Measurements from ENCODE around the gene IQSEC1. TPM values are rescaled to one million over a fixed set of nuclear protein-coding genes. Genes with fewer than 3 reads are reported as not detected.

IQSEC1 gene
- total RNA-seq, 1 donor from 2014 or later, result 37.2 TPM

DNA sequence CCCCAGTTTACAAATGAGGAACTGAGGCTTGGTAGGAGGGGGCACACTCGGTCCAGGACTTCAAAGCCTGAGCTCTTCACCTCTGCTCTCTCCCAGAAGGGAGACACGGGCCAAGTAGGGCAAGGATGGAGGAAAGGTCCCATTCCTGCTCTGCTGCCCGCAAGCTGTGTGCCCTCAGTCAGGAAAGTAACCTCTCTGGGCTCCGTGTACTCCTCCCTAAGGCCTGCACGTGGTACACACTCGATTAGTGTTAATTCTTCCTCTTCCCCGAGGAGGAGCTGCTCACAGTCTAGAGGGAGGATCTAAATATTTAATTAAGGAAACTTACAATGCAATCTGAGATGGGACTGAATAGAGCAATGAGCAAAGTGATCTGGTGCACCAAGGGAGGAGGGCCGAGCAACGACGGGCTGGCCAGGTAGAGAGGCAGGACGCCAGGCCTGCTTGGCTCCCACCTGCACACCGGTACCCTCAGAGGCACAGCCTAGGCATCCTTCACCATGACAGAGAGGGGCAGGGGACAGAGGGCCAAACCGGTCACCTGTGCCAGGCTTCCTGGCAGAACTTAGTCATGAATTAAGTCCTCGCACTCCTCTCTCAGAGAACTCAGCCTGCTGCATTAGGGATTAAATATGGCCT lies 47.2 kb upstream of the IQSEC1 start:
- Mint-ChIP-seq H3K4me1 (ENCODE audit: low read depth) (no peaks in the 10 kb centered on the region), H3K27me3 (ENCODE audit: low read depth) (peaks cover 58% of the 10 kb centered on the region), H3K9me3 (ENCODE audit: low read depth) (no peaks in the 10 kb centered on the region), H3K4me3 (ENCODE audit: unreplicated experiment) (no peak overlapping the region), H3K27ac (ENCODE audit: unreplicated experiment) (no peak overlapping the region), H3K36me3 (ENCODE audit: low read depth) (no peaks in the 10 kb centered on the region)
- DNase-seq (ENCODE audit: low spot score), result peak; percentile 50
- TF ChIP-seq CTCF (IDR thresholded peaks at IDR 0.05), result no peak

GRCh38 chr3:13119471-13120220 lies 46.4 kb upstream of the IQSEC1 start:
- H3K4me1 Mint-ChIP-seq (ENCODE audit: low read depth), result no peaks in the 10 kb centered on the region

DNA sequence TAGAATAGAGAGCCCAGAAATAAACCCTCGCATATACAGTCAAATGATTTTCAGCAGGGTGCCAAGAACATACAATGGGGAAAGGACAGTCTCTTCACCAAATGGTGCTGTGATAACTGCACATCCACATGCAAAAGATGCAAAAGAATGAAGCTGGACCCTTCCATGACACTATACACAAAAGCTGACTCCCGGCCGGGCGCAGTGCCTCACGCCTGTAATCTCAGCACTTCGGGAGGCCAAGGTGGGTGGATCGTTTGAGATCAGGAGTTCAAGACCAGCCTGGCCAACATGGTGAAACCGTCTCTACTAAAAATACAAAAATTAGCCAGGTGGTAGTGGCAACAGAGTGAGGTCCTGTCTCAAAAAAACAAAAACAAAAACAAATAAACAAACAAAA lies 43.2 kb upstream of the IQSEC1 start:
- H3K36me3 Mint-ChIP-seq (ENCODE audit: low read depth), result no peaks in the 10 kb centered on the region
- no peaks in the 10 kb centered on the region for H3K4me1 Mint-ChIP-seq (ENCODE audit: low read depth)
- no peak overlapping the region for H3K4me3 Mint-ChIP-seq (ENCODE audit: unreplicated experiment)
- H3K9me3 Mint-ChIP-seq (ENCODE audit: low read depth), result no peaks in the 10 kb centered on the region
- H3K27ac Mint-ChIP-seq (ENCODE audit: unreplicated experiment), result no peak overlapping the region
- TF ChIP-seq CTCF (IDR thresholded peaks at IDR 0.05), result no peak
- H3K27me3 Mint-ChIP-seq (ENCODE audit: low read depth), result peaks cover 77% of the 10 kb centered on the region
- peak; percentile 42 for DNase-seq (ENCODE audit: low spot score)

More at GRCh38 chr3:13119471-13120220, 46.4 kb upstream of the IQSEC1 start:
- TF ChIP-seq CTCF (IDR thresholded peaks at IDR 0.05), result no peak
- Mint-ChIP-seq H3K36me3 (ENCODE audit: low read depth) (no peaks in the 10 kb centered on the region), H3K4me3 (ENCODE audit: unreplicated experiment) (no peak overlapping the region), H3K27ac (ENCODE audit: unreplicated experiment) (no peak overlapping the region), H3K9me3 (ENCODE audit: low read depth) (no peaks in the 10 kb centered on the region), H3K27me3 (ENCODE audit: low read depth) (peaks cover 58% of the 10 kb centered on the region)
- peak; percentile 41 for DNase-seq (ENCODE audit: low spot score)

GRCh38 chr3:13115991-13116390 lies 42.8 kb upstream of the IQSEC1 start:
- peaks cover 74% of the 10 kb centered on the region for H3K27me3 Mint-ChIP-seq (ENCODE audit: low read depth)
- H3K27ac Mint-ChIP-seq (ENCODE audit: unreplicated experiment), result no peak overlapping the region
- no peak overlapping the region for H3K4me3 Mint-ChIP-seq (ENCODE audit: unreplicated experiment)
- no peak for TF ChIP-seq CTCF (IDR thresholded peaks at IDR 0.05)
- no peaks in the 10 kb centered on the region for H3K36me3 Mint-ChIP-seq (ENCODE audit: low read depth)
- peak; percentile 57 for DNase-seq (ENCODE audit: low spot score)
- H3K4me1 Mint-ChIP-seq (ENCODE audit: low read depth), result no peaks in the 10 kb centered on the region
- H3K9me3 Mint-ChIP-seq (ENCODE audit: low read depth), result no peaks in the 10 kb centered on the region

GRCh38 chr3:13115576-13115910 lies 42.3 kb upstream of the IQSEC1 start:
- Mint-ChIP-seq H3K9me3 (ENCODE audit: low read depth) (no peaks in the 10 kb centered on the region), H3K27me3 (ENCODE audit: low read depth) (peaks cover 75% of the 10 kb centered on the region), H3K4me3 (ENCODE audit: unreplicated experiment) (no peak overlapping the region), H3K27ac (ENCODE audit: unreplicated experiment) (no peak overlapping the region), H3K36me3 (ENCODE audit: low read depth) (no peaks in the 10 kb centered on the region), H3K4me1 (ENCODE audit: low read depth) (no peaks in the 10 kb centered on the region)
- TF ChIP-seq CTCF (IDR thresholded peaks at IDR 0.05), result no peak
- peak; percentile 74 for DNase-seq (ENCODE audit: low spot score)
